Thoracic aorta (tissue), 2 donors: Measurements from ENCODE around the gene GPR63. TPM values are rescaled to one million over a fixed set of nuclear protein-coding genes. Genes with fewer than 3 reads are reported as not detected.

Source experiments
- ATAC-seq: fragments of 150-250 bp; one replicate; pipeline ENCODE4 v1.8.0; 2017; ENCODE audit warnings: low read depth; ENCODE audit not compliant: insufficient number of reproducible peaks, low FRiP score
- DNase-seq: peaks from one replicate; pipeline ENCODE4 v3.0.0-alpha.2; 2020; ENCODE audit warnings: low spot score
- H3K27ac ChIP-seq, 2 donors: fragments of 200-600 bp; sonication (generic); 1 replicate in 1 of 2; 2 replicates in 1 of 2; pipeline ENCODE4 v1.5.1; 2016; ENCODE audit warnings: mild to moderate bottlenecking in 2 of 2, moderate library complexity in 2 of 2
- H3K27me3 ChIP-seq: fragments of 200-600 bp; sonication (generic); replicated peaks from 2 replicates; pipeline ENCODE4 v1.6.0; 2016; ENCODE audit warnings: mild to moderate bottlenecking; ENCODE audit not compliant: insufficient read depth
- H3K36me3 ChIP-seq: fragments of 200-600 bp; sonication (generic); one replicate; pipeline ENCODE4 v1.5.1; 2016
- H3K4me1 ChIP-seq, 2 donors: fragments of 200-600 bp; sonication (generic); 1 replicate in 1 of 2; 2 replicates in 1 of 2; pipeline versions ENCODE4 v1.5.1 to v1.6.0; 2016; ENCODE audit warnings: low read depth in 2 of 2, mild to moderate bottlenecking in 1 of 2; ENCODE audit not compliant: control insufficient read depth in 1 of 2
- H3K4me3 ChIP-seq: fragments of 200-600 bp; sonication (generic); 2 replicates; pipeline ENCODE4 v1.5.1; 2016; ENCODE audit warnings: mild to moderate bottlenecking
- H3K9me3 ChIP-seq: fragments of 200-600 bp; sonication (generic); 2 replicates; pipeline ENCODE4 v1.5.1; 2016
- CTCF ChIP-seq: fragments of 200-600 bp; sonication (generic); IDR thresholded peaks from one replicate; pipeline ENCODE4 v1.5.1; 2019; ENCODE audit warnings: antibody characterized with exemption
- total RNA-seq, 2 donors: library from RNA; depleted of rRNA; stranded (reverse); fragments of >200 nt; gene quantifications; one replicate each; pipeline versions ENCODE4 v1.1.0 to v1.2.3, GENCODE V29; 2016

Gene GPR63
- total RNA-seq, 2 donors from 2014 or later, result 0.99 to 3.4 TPM

GRCh38 chr6:96775727-96776400, 61.4 kb downstream of the GPR63 start:
- Histone ChIP-seq H3K9me3 (no peaks in the 10 kb centered on the region), H3K4me3 (no peak overlapping the region)
- ATAC-seq, result no peak

GRCh38 chr6:96766769-96767168, 70.5 kb downstream of the GPR63 start:
- Histone ChIP-seq H3K27ac (no peak overlapping the region), H3K4me1 (no peaks in the 10 kb centered on the region), H3K9me3 (no peaks in the 10 kb centered on the region), H3K27me3 (no peaks in the 10 kb centered on the region), H3K36me3 (no peaks in the 10 kb centered on the region), H3K4me3 (no peak overlapping the region)
- no peak for DNase-seq
- TF ChIP-seq CTCF, result no peak
- no peak for ATAC-seq

More at GRCh38 chr6:96775727-96776400, 61.4 kb downstream of the GPR63 start:
- no peaks in the 10 kb centered on the region for H3K27me3 ChIP-seq
- DNase-seq, result no peak
- H3K27ac ChIP-seq, result no peak overlapping the region
- H3K4me1 ChIP-seq, result no peaks in the 10 kb centered on the region
- no peak for TF ChIP-seq CTCF
- no peaks in the 10 kb centered on the region for H3K36me3 ChIP-seq

DNA sequence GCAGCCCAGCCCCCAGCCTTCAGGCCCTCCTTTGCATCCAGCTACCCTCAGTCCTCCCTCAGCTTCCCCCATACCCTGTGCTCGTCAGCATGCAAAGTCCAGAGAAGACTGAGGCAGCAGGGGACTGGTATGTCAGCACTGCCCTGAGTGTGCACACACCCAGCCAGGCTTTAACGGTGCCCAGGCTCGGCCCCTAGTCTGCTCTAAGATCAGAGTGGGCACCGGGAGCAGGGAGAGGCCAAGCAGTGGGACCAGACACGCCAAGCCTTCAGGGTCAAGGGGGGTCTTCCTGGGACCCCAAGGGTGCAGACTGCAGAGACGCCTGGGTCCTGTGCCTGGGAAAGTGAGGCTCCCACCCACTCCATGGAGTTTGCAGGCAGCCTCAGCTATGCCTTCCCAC, 74.7 kb downstream of the GPR63 start:
- Histone ChIP-seq H3K4me3 (no peak overlapping the region), H3K4me1 (no peaks in the 10 kb centered on the region), H3K27me3 (no peaks in the 10 kb centered on the region), H3K9me3 (no peaks in the 10 kb centered on the region), H3K36me3 (no peaks in the 10 kb centered on the region), H3K27ac (no peak overlapping the region)
- DNase-seq, result no peak
- no peak for TF ChIP-seq CTCF
- no peak for ATAC-seq

- TF ChIP-seq CTCF, result no peak
These were observed 75.5 kb downstream of the GPR63 start for GRCh38 chr6:96761794-96762193.

DNA sequence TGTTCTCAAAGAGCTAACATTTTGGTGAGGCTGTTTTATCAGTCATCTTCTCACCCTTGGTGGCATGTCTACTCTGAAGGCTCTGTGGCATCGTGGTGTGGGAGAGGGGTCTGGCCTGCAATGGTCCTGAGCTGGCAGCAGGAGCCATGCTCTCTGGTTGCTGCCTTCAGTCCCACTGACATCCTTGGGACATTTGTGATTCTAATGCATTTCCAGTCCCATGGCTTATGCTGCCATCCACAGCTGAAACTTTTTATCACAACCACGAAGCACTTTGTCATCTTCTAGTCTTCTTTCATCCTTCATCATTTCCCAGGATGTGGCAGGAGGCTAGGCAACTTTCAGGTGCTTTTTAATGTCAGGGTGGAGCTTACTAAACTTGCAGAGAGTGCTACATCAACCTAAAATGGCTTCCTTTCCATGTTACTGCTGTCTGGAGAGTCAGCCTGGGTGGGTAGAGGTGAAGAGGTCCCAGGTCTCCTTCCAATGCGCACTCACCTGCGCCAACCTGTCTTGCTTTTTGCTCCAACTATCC, 77.1 kb downstream of the GPR63 start:
- H3K4me1 ChIP-seq, result no peaks in the 10 kb centered on the region
- no peaks in the 10 kb centered on the region for H3K9me3 ChIP-seq
- no peak overlapping the region for H3K4me3 ChIP-seq
- ATAC-seq (no peak), DNase-seq (no peak)
- no peak for TF ChIP-seq CTCF
- H3K27me3 ChIP-seq, result no peaks in the 10 kb centered on the region
- H3K36me3 ChIP-seq, result no peaks in the 10 kb centered on the region
- H3K27ac ChIP-seq, result no peak overlapping the region

More at GRCh38 chr6:96761794-96762193, 75.5 kb downstream of the GPR63 start:
- no peak overlapping the region for H3K27ac ChIP-seq
- H3K4me1 ChIP-seq, result no peaks in the 10 kb centered on the region
- H3K4me3 ChIP-seq, result no peak overlapping the region
- H3K27me3 ChIP-seq, result no peaks in the 10 kb centered on the region
- H3K9me3 ChIP-seq, result no peaks in the 10 kb centered on the region
- DNase-seq (no peak), ATAC-seq (no peak)
- no peaks in the 10 kb centered on the region for H3K36me3 ChIP-seq
